Gastroesophageal sphincter (tissue), 4 donors: ENCODE results near the gene RIT1. TPM values are rescaled to one million over a fixed set of nuclear protein-coding genes. Genes with fewer than 3 reads are reported as not detected.

Experiments
- ATAC-seq: fragments of 150-250 bp; one replicate; pipeline ENCODE4 v1.9.1; 2016; ENCODE audit warnings: mild to moderate bottlenecking, moderate library complexity
- H3K27ac ChIP-seq, 4 donors: fragments of 200-600 bp; sonication (generic) in 3 of 4; 1 replicate in 3 of 4; 2 replicates in 1 of 4; pipeline ENCODE4 v1.5.1; 2016 to 2019
- H3K27me3 ChIP-seq: fragments of 200-600 bp; sonication (generic); one replicate; pipeline ENCODE4 v1.5.1; 2019
- H3K36me3 ChIP-seq, 2 donors: fragments of 200-600 bp; sonication (generic); one replicate each; pipeline ENCODE4 v1.5.1; 2019; ENCODE audit warnings: control low read depth in 1 of 2
- H3K4me1 ChIP-seq, 3 donors: fragments of 200-600 bp; sonication (generic); 1 replicate in 2 of 3; 2 replicates in 1 of 3; pipeline ENCODE4 v1.5.1; 2016 to 2019; ENCODE audit warnings: control low read depth in 2 of 3
- H3K4me3 ChIP-seq, 2 donors: fragments of 200-600 bp; sonication (generic); one replicate each; pipeline ENCODE4 v1.5.1; 2019; ENCODE audit warnings: mild to moderate bottlenecking in 1 of 2, moderate library complexity in 1 of 2
- H3K9me3 ChIP-seq, 3 donors: fragments of 200-600 bp; sonication (generic); one replicate each; pipeline ENCODE4 v1.5.1; 2017 to 2019; ENCODE audit warnings: control low read depth in 2 of 3
- EP300 ChIP-seq: sonication (generic); formaldehyde crosslinking; IDR thresholded peaks from one replicate; pipeline ENCODE4 v1.6.1; 2017; ENCODE audit warnings: antibody characterized with exemption, mild to moderate bottlenecking
- POLR2A ChIP-seq, 2 donors: fragments of 450-650 bp; IDR thresholded peaks; one replicate each; pipeline ENCODE4 v1.6.1; 2017; ENCODE audit warnings: antibody characterized with exemption in 2 of 2, mild to moderate bottlenecking in 2 of 2, moderate library complexity in 1 of 2
- POLR2AphosphoS5 ChIP-seq: sonication (generic); formaldehyde crosslinking; IDR thresholded peaks from one replicate; pipeline ENCODE4 v1.6.1; 2017; ENCODE audit warnings: antibody characterized with exemption
- WGBS, 2 donors: methylation state at CpG; one replicate each; pipeline ENCODE4 v1.1.5; 2018; ENCODE audit warnings: low coverage in 1 of 2; 5-methylcytosine and 5-hydroxymethylcytosine counted together
- total RNA-seq, 4 donors: library from RNA; depleted of rRNA; stranded (reverse); fragments of >200 nt; gene quantifications; one replicate each; pipeline ENCODE4 v1.1.0, GENCODE V29; 2016
- TF ChIP-seq, protein P1 (sequence below), 4 experiments: fragments of 200-600 bp in 2 of 4; fragments of 450-650 bp in 2 of 4; sonication (generic) in 1 of 4; IDR thresholded peaks; one replicate each; pipeline ENCODE4 v1.5.1; 2017 to 2019; ENCODE audit warnings: antibody characterized with exemption in 4 of 4, mild to moderate bottlenecking in 2 of 4, moderate library complexity in 2 of 4

RIT1 gene
- total RNA-seq, 4 donors from 2014 or later: 25.0 to 37.1 (median 30.0) TPM

DNA sequence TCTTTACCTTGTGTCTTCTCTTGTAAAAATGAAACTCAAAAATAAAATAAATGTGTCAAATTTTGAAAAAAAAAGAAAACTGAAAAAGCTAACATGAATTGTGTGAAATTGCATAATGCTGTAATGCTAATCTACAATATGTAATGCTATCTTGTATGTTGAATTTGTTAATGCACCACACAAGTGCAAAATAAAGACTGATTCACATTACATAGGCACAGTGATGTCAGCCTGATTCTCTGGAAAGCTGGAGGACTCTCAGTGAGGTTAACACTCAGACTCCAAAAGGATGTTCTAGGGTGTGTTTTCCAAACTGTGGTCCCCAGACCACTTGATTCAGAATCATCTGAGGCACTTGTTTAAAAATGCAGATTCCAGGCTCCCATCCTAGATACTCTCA is 26.2 kb downstream of the RIT1 start:
- TF ChIP-seq, protein P1, sequence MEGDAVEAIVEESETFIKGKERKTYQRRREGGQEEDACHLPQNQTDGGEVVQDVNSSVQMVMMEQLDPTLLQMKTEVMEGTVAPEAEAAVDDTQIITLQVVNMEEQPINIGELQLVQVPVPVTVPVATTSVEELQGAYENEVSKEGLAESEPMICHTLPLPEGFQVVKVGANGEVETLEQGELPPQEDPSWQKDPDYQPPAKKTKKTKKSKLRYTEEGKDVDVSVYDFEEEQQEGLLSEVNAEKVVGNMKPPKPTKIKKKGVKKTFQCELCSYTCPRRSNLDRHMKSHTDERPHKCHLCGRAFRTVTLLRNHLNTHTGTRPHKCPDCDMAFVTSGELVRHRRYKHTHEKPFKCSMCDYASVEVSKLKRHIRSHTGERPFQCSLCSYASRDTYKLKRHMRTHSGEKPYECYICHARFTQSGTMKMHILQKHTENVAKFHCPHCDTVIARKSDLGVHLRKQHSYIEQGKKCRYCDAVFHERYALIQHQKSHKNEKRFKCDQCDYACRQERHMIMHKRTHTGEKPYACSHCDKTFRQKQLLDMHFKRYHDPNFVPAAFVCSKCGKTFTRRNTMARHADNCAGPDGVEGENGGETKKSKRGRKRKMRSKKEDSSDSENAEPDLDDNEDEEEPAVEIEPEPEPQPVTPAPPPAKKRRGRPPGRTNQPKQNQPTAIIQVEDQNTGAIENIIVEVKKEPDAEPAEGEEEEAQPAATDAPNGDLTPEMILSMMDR (IDR thresholded peaks at IDR 0.05): no peak
- TF ChIP-seq POLR2A (IDR thresholded peaks at IDR 0.05): no peak
- ATAC-seq: no peak
- H3K9me3 ChIP-seq: no peaks in the 10 kb centered on the region
- no peaks in the 10 kb centered on the region for H3K27me3 ChIP-seq
- H3K36me3 ChIP-seq: peaks cover 0 to 32% of the 10 kb centered on the region in 2 donors
- H3K4me3 ChIP-seq: no peak overlapping the region
- H3K4me1 ChIP-seq: no peaks in the 10 kb centered on the region
- no peak overlapping the region for H3K27ac ChIP-seq

DNA sequence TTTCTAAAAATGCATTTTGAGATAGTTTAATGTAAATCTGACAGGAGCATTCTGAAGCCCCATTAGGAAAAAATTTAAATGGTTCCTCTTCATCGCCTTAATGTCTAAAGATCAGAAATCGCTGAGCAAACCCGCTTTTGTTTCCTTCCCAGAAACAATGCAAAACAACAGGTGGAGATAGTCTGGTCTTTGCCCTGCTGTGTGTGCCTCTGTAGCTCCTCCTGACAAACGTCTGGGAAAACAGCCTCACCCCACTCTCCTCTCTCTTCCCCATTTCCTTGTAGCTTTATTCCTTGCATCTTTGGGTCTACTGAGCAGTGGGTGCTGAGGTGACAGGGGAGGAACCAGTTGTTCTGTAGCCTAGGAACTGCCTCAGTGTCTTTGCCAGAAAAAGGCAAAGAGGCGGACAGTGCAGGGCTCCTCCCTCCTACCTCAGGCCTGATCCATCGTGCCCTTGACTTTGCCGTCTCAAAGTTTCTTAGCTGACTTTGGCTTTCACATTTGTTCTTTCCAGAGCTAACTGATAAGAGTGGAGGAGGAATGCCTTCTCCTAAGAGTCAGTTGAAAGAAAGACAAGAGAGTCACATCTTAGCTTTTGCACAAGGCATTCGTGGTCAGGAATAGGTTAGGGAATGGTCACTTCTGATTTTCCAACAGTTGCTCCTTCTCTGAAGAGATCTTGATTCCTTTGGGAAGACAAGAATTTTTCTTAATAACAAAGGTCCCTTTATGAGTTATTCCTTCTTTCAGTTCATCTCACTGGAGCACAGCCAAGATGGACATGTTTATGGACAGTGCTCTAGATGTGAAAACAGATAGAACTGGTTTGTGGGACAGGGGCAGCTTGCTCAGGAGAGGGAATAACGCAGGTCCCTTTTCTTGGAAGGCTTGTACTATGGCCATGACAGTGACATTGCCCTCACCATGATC is 26.9 kb downstream of the RIT1 start:
- no peaks in the 10 kb centered on the region for H3K27me3 ChIP-seq
- H3K27ac ChIP-seq: no peak overlapping the region
- H3K36me3 ChIP-seq: peaks cover 0 to 39% of the 10 kb centered on the region in 2 donors
- H3K4me3 ChIP-seq: no peak overlapping the region
- H3K9me3 ChIP-seq: no peaks in the 10 kb centered on the region
- TF ChIP-seq EP300 (no peak), POLR2AphosphoS5 (no peak), POLR2A (IDR thresholded peaks at IDR 0.05) (no peak)
- TF ChIP-seq, protein P1 (IDR thresholded peaks at IDR 0.05): no peak
- ATAC-seq: no peak
- WGBS, 2 donors: 80 to 86% methylated on average over 6 to 8 of the region's 9 CpGs
- H3K4me1 ChIP-seq: no peaks in the 10 kb centered on the region

DNA sequence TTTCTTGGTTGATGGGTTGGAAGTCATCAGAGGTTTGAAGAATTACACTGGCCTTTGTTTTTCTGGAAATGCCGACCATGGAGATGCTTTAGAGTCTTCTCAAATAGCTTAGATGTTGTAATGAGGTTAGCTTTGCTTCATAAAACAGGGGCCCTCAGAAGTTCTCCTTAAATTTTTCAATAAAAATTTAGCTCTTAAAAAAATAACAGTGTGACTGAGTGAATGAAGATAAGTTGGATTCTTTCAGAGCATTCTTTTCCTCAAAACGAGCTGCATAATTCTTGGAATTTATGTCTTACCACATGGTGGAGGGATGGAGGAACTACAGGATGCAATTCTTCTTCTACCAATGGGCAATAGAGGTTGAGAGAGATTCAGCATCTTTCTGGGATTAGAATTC is 28.4 kb downstream of the RIT1 start:
- no peak overlapping the region for H3K27ac ChIP-seq
- no peaks in the 10 kb centered on the region for H3K27me3 ChIP-seq
- no peak overlapping the region for H3K4me3 ChIP-seq
- 57 to 72% methylated on average over 2 of the region's 2 CpGs for WGBS, 2 donors
- no peaks in the 10 kb centered on the region for H3K4me1 ChIP-seq
- H3K36me3 ChIP-seq: peaks cover 0 to 39% of the 10 kb centered on the region in 2 donors
- TF ChIP-seq, protein P1 (IDR thresholded peaks at IDR 0.05): no peak
- TF ChIP-seq POLR2A (IDR thresholded peaks at IDR 0.05) (no peak), EP300 (no peak), POLR2AphosphoS5 (no peak)
- ATAC-seq: no peak
- no peaks in the 10 kb centered on the region for H3K9me3 ChIP-seq

DNA sequence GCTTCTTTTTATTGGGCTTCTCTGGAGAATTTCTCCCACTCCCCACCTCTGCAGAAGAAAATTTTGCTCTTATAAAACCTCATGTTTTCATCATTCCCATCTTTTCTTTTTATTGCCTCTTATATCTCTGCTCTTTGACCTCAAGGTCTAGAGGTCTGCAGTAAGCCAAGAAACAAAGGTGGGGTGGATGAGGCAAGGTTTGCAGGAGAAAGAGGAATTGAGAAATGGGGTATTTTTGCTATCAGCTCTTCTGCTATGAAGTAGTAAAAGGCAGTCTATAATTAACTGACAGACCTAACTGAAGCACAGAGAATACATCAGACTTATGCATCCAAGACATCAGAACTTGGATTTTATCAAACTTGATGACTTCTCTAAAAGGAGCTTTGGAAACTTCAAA is 28.9 kb downstream of the RIT1 start:
- ATAC-seq: no peak
- H3K4me3 ChIP-seq: no peak overlapping the region
- H3K27ac ChIP-seq: no peak overlapping the region
- no peaks in the 10 kb centered on the region for H3K9me3 ChIP-seq
- no peaks in the 10 kb centered on the region for H3K4me1 ChIP-seq
- no peak for TF ChIP-seq POLR2AphosphoS5
- TF ChIP-seq, protein P1 (IDR thresholded peaks at IDR 0.05): no peak
- peaks cover 0 to 39% of the 10 kb centered on the region in 2 donors for H3K36me3 ChIP-seq
- no peaks in the 10 kb centered on the region for H3K27me3 ChIP-seq

DNA sequence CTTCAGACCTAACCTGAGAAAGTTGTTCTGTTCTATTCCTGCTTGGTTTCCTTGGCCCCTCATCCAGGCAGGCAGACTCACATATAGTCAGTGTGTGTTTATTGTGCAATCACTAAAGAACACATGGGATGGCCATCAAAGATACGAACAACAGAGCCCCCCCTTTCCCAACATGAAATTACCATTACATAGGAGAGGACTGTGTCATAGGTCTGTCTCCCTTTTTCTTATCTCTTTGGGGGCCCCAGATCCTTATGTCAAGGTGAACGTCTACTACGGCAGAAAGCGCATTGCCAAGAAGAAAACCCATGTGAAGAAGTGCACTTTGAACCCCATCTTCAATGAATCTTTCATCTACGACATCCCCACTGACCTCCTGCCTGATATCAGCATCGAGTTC is 30.2 kb downstream of the RIT1 start:
- H3K9me3 ChIP-seq: no peaks in the 10 kb centered on the region
- 85 to 89% methylated on average over 5 to 6 of the region's 6 CpGs for WGBS, 2 donors

More for the DNA sequence above, 30.2 kb downstream of the RIT1 start:
- Histone ChIP-seq H3K27ac (no peak overlapping the region), H3K27me3 (no peaks in the 10 kb centered on the region), H3K4me3 (no peak overlapping the region), H3K36me3 (peaks cover 0 to 39% of the 10 kb centered on the region in 2 donors), H3K4me1 (no peaks in the 10 kb centered on the region)
- TF ChIP-seq, protein P1 (IDR thresholded peaks at IDR 0.05): no peak
- TF ChIP-seq POLR2AphosphoS5 (no peak), EP300 (no peak), POLR2A (IDR thresholded peaks at IDR 0.05) (no peak)
- no peak for ATAC-seq
